Choroid plexus epithelial cell (primary cell): ENCODE data around the gene BCL11B.

Experiments used
- DNase-seq: peaks from one replicate; pipeline ENCODE4 v3.0.0-alpha.2; 2010; ENCODE audit warnings: low read depth
- H3K4me3 ChIP-seq: 2 replicates; pipeline ENCODE4 v1.5.1; 2011; ENCODE audit warnings: low read depth, mild to moderate bottlenecking, control low read depth, low read length, moderate library complexity
- CTCF ChIP-seq: conservative IDR thresholded peaks from 2 replicates; pipeline ENCODE4 v1.5.1; 2011; ENCODE audit warnings: low read depth, mild to moderate bottlenecking, control low read depth, inconsistent platforms, low read length, moderate library complexity

Gene BCL11B

GRCh38 chr14:99194736-99195135, 77.3 kb downstream of the BCL11B start:
- no peak overlapping the region for H3K4me3 ChIP-seq
- no peak for DNase-seq
- TF ChIP-seq CTCF = no peak

GRCh38 chr14:99194136-99194535, 77.9 kb downstream of the BCL11B start:
- TF ChIP-seq CTCF = no peak
- no peak overlapping the region for H3K4me3 ChIP-seq
- no peak for DNase-seq

- no peak for TF ChIP-seq CTCF
- no peak for DNase-seq
- no peak overlapping the region for H3K4me3 ChIP-seq
These were observed 79.2 kb downstream of the BCL11B start for GRCh38 chr14:99192830-99193229.

GRCh38 chr14:99192028-99192621, 79.9 kb downstream of the BCL11B start:
- no peak for TF ChIP-seq CTCF
- peak overlapping the region; percentile 17 for H3K4me3 ChIP-seq
- peak; percentile 74 for DNase-seq

- DNase-seq = no peak
- H3K4me3 ChIP-seq = no peak overlapping the region
These were observed 80.5 kb downstream of the BCL11B start for GRCh38 chr14:99191395-99192027.

GRCh38 chr14:99190696-99191394, 81.2 kb downstream of the BCL11B start:
- TF ChIP-seq CTCF = no peak
- no peak for DNase-seq
- no peak overlapping the region for H3K4me3 ChIP-seq

More at GRCh38 chr14:99191395-99192027, 80.5 kb downstream of the BCL11B start:
- no peak for TF ChIP-seq CTCF
